Upper lobe of right lung (tissue), 1 donor: ENCODE measurements around the gene CPN1. TPM values are rescaled to one million over a fixed set of nuclear protein-coding genes. Genes with fewer than 3 reads are reported as not detected.

Experiments
- ATAC-seq: fragments of 200-7000 bp; cut with Tn5 transposase; one replicate; pipeline ENCODE4 v1.9.1; 2020; ENCODE audit warnings: mild to moderate bottlenecking, moderate library complexity
- DNase-seq: peaks from one replicate; pipeline ENCODE4 v3.0.0-alpha.2; 2020
- H3K27ac ChIP-seq: fragments of 200-600 bp; one replicate; pipeline ENCODE4 v1.8.0; 2022
- H3K27me3 ChIP-seq: fragments of 200-600 bp; one replicate; pipeline ENCODE4 v1.8.0; 2022; ENCODE audit warnings: mild to moderate bottlenecking
- H3K36me3 ChIP-seq: fragments of 200-600 bp; one replicate; pipeline ENCODE4 v1.8.0; 2022
- H3K4me1 ChIP-seq: fragments of 200-600 bp; one replicate; pipeline ENCODE4 v1.8.0; 2022
- H3K4me3 ChIP-seq: fragments of 200-600 bp; one replicate; pipeline ENCODE4 v1.8.0; 2022; ENCODE audit warnings: mild to moderate bottlenecking
- H3K9me3 ChIP-seq: fragments of 200-600 bp; one replicate; pipeline ENCODE4 v1.8.0; 2022
- intact Hi-C: fragments of 100-400 bp; cut with DNase I; formaldehyde crosslinking; loops from one replicate; pipeline ENCODE4 v1.11.0; 2022
- total RNA-seq: library from RNA; stranded (reverse); fragmentation: NEBNext Ultra II Directional; extraction: Animal tissue kit (Norgen Biotek cat#: 25700); gene quantifications from one replicate; pipeline ENCODE4 v1.2.1, GENCODE V29; 2021
- TF ChIP-seq, protein P1 (sequence below): fragments of 200-600 bp; IDR thresholded peaks from one replicate; pipeline ENCODE4 v1.8.0; 2022; ENCODE audit warnings: antibody characterized with exemption
- donor health status: DM: no; HTN: yes; CAD: no; lungs with severe emphysema.

Gene CPN1
- total RNA-seq, 1 donor from 2014 or later: not detected

- Histone ChIP-seq H3K36me3 (no peaks in the 10 kb centered on the region), H3K27ac (no peak overlapping the region), H3K4me3 (no peak overlapping the region), H3K4me1 (no peaks in the 10 kb centered on the region), H3K27me3 (no peaks in the 10 kb centered on the region), H3K9me3 (no peaks in the 10 kb centered on the region)
- intact Hi-C loops: no loop called here
- no peak for ATAC-seq
- TF ChIP-seq, protein P1, sequence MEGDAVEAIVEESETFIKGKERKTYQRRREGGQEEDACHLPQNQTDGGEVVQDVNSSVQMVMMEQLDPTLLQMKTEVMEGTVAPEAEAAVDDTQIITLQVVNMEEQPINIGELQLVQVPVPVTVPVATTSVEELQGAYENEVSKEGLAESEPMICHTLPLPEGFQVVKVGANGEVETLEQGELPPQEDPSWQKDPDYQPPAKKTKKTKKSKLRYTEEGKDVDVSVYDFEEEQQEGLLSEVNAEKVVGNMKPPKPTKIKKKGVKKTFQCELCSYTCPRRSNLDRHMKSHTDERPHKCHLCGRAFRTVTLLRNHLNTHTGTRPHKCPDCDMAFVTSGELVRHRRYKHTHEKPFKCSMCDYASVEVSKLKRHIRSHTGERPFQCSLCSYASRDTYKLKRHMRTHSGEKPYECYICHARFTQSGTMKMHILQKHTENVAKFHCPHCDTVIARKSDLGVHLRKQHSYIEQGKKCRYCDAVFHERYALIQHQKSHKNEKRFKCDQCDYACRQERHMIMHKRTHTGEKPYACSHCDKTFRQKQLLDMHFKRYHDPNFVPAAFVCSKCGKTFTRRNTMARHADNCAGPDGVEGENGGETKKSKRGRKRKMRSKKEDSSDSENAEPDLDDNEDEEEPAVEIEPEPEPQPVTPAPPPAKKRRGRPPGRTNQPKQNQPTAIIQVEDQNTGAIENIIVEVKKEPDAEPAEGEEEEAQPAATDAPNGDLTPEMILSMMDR: no peak
- DNase-seq: no peak
Observed at GRCh38 chr10:100075426-100076220, 6.0 kb downstream of the CPN1 start.

GRCh38 chr10:100072514-100072913 lies 9.2 kb downstream of the CPN1 start:
- no peak overlapping the region for H3K27ac ChIP-seq
- no peaks in the 10 kb centered on the region for H3K27me3 ChIP-seq
- no peak for ATAC-seq
- H3K4me1 ChIP-seq: no peaks in the 10 kb centered on the region
- TF ChIP-seq, protein P1: no peak
- no peak for DNase-seq
- intact Hi-C loops: no loop called here
- no peaks in the 10 kb centered on the region for H3K36me3 ChIP-seq
- H3K9me3 ChIP-seq: no peaks in the 10 kb centered on the region
- no peak overlapping the region for H3K4me3 ChIP-seq

DNA sequence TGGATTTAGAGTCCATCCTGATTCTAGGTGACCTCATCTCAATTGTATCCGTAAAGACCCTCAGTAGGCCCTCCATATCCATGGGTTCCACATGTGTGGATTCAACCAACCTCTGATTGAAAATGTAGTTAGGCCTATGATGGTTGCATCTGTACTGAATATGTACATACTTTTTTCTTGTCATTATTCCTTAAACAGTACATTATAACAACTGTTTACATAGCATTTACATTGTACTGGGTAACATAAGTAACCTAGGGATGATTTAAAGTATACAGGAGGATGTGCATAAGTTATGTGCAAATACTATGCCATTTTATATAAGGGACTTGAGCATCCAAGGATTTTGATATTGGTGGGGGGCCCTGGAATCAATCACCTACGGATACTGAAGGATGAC lies 10.1 kb downstream of the CPN1 start:
- H3K9me3 ChIP-seq: no peaks in the 10 kb centered on the region

GRCh38 chr10:100067466-100067865 lies 14.2 kb downstream of the CPN1 start:
- DNase-seq: no peak

More for the DNA sequence above, 10.1 kb downstream of the CPN1 start:
- Histone ChIP-seq H3K4me1 (no peaks in the 10 kb centered on the region), H3K36me3 (no peaks in the 10 kb centered on the region), H3K4me3 (no peak overlapping the region), H3K27me3 (peaks cover 3% of the 10 kb centered on the region), H3K27ac (no peak overlapping the region)
- ATAC-seq (no peak), DNase-seq (no peak)
- intact Hi-C loops: no loop called here
- TF ChIP-seq, protein P1: no peak

GRCh38 chr10:100065084-100065660 lies 16.5 kb downstream of the CPN1 start:
- Histone ChIP-seq H3K9me3 (no peaks in the 10 kb centered on the region), H3K4me3 (no peak overlapping the region), H3K27me3 (peaks cover 10% of the 10 kb centered on the region), H3K4me1 (no peaks in the 10 kb centered on the region), H3K27ac (no peak overlapping the region), H3K36me3 (no peaks in the 10 kb centered on the region)
- intact Hi-C loops: no loop called here
- ATAC-seq: no peak
- TF ChIP-seq, protein P1: no peak
- DNase-seq: no peak

More at GRCh38 chr10:100067466-100067865, 14.2 kb downstream of the CPN1 start:
- Histone ChIP-seq H3K27me3 (peaks cover 10% of the 10 kb centered on the region), H3K27ac (no peak overlapping the region), H3K4me1 (no peaks in the 10 kb centered on the region), H3K9me3 (no peaks in the 10 kb centered on the region), H3K4me3 (no peak overlapping the region), H3K36me3 (no peaks in the 10 kb centered on the region)
- intact Hi-C loops: no loop called here
- no peak for ATAC-seq
- TF ChIP-seq, protein P1: no peak
